Upper lobe of left lung (tissue), 6 donors: ENCODE data around the gene CCDC69. TPM values are rescaled to one million over a fixed set of nuclear protein-coding genes. Genes with fewer than 3 reads are reported as not detected.
A peak's percentile ranks its signal among the peaks of the same experiment; 100 is the strongest.
"Not testable (repeated sequence)": the region's sequence is repeated elsewhere in the genome, so short reads cannot be mapped to it uniquely, and the experiment has no call there.

Source experiments
- ATAC-seq, 2 donors: fragments of 200-7000 bp; cut with Tn5 transposase; one replicate each; pipeline ENCODE4 v1.9.1; 2022; ENCODE audit warnings: mild to moderate bottlenecking in 2 of 2, moderate library complexity in 2 of 2; ENCODE audit not compliant: low FRiP score in 2 of 2
- DNase-seq, 2 donors: peaks; one replicate each; pipeline ENCODE4 v3.0.0-alpha.2; 2019 to 2020
- H3K27ac ChIP-seq, 4 donors: fragments of 200-600 bp; sonication (generic); one replicate each; pipeline ENCODE4 v1.5.1; 2016 to 2019
- H3K27me3 ChIP-seq, 4 donors: fragments of 200-600 bp; sonication (generic); one replicate each; pipeline ENCODE4 v1.5.1; 2017 to 2019
- H3K36me3 ChIP-seq, 4 donors: fragments of 200-600 bp; sonication (generic); one replicate each; pipeline ENCODE4 v1.5.1; 2016 to 2019
- H3K4me1 ChIP-seq, 4 donors: fragments of 200-600 bp; sonication (generic); one replicate each; pipeline ENCODE4 v1.5.1; 2018 to 2019
- H3K4me3 ChIP-seq, 4 donors: fragments of 200-600 bp; sonication (generic); one replicate each; pipeline ENCODE4 v1.5.1; 2017 to 2019; ENCODE audit warnings: mild to moderate bottlenecking in 2 of 4, moderate library complexity in 1 of 4
- H3K9me3 ChIP-seq, 4 donors: fragments of 200-600 bp; sonication (generic); one replicate each; pipeline ENCODE4 v1.5.1; 2018 to 2019
- EP300 ChIP-seq, 4 donors: sonication (generic); formaldehyde crosslinking; IDR thresholded peaks; one replicate each; pipeline ENCODE4 v1.5.1; 2017; ENCODE audit warnings: antibody characterized with exemption in 4 of 4, control low read depth in 2 of 4
- POLR2A ChIP-seq, 4 donors: fragments of 450-650 bp; IDR thresholded peaks; one replicate each; pipeline ENCODE4 v1.5.1; 2016 to 2017; ENCODE audit warnings: antibody characterized with exemption in 4 of 4, mild to moderate bottlenecking in 2 of 4
- POLR2AphosphoS5 ChIP-seq, 2 donors: sonication (generic); formaldehyde crosslinking; IDR thresholded peaks; one replicate each; pipeline ENCODE4 v1.5.1; 2017; ENCODE audit warnings: antibody characterized with exemption in 2 of 2
- WGBS, 2 donors: methylation state at CpG; one replicate each; pipeline ENCODE4 v1.1.5; 2017 to 2018; 5-methylcytosine and 5-hydroxymethylcytosine counted together
- total RNA-seq, 6 donors: library from RNA; depleted of rRNA in 4 of 6; stranded (reverse); fragments of >200 nt in 4 of 6; gene quantifications; one replicate each; pipeline versions ENCODE4 v1.1.0 to v1.2.1, GENCODE V29; 2016 to 2021
- TF ChIP-seq, protein P1 (sequence below), 6 experiments: fragments of 450-650 bp in 4 of 6; fragments of 200-600 bp in 2 of 6; sonication (generic) in 2 of 6; IDR thresholded peaks; one replicate each; pipeline ENCODE4 v1.5.1; 2016 to 2019; ENCODE audit warnings: antibody characterized with exemption in 6 of 6
- donor health status: DM: no; HTN: no; CAD: no; lungs with moderate emphysema.
- donor health status: DM: no; HTN: yes; CAD: no; lungs with severe emphysema.

CCDC69 gene
- total RNA-seq, 6 donors from 2014 or later, result 61.0 to 119 (median 92.6) TPM

- DNase-seq (peak in 1 of 2 donors; percentile 90), ATAC-seq (peak; percentile 52 to 90)
- Histone ChIP-seq H3K27ac (no peak overlapping the region), H3K4me3 (no peak overlapping the region), H3K9me3 (no peaks in the 10 kb centered on the region), H3K4me1 (peaks cover 0 to 9% (median 5%) of the 10 kb centered on the region in 4 donors), H3K27me3 (no peaks in the 10 kb centered on the region), H3K36me3 (no peaks in the 10 kb centered on the region)
- TF ChIP-seq POLR2A (IDR thresholded peaks at IDR 0.05) (no peak), POLR2AphosphoS5 (IDR thresholded peaks at IDR 0.05) (peak in 1 of 2 donors; percentile 43), EP300 (IDR thresholded peaks at IDR 0.05) (no peak)
- WGBS, 2 donors, result 67 to 71% methylated on average over 1 to 2 of the region's 2 CpGs
Observed at GRCh38 chr5:151240924-151241635, 17.2 kb upstream of the CCDC69 start.

- not testable (repeated sequence) for DNase-seq, H3K36me3 ChIP-seq
Observed at GRCh38 chr5:151240268-151240835, 16.5 kb upstream of the CCDC69 start.

DNA sequence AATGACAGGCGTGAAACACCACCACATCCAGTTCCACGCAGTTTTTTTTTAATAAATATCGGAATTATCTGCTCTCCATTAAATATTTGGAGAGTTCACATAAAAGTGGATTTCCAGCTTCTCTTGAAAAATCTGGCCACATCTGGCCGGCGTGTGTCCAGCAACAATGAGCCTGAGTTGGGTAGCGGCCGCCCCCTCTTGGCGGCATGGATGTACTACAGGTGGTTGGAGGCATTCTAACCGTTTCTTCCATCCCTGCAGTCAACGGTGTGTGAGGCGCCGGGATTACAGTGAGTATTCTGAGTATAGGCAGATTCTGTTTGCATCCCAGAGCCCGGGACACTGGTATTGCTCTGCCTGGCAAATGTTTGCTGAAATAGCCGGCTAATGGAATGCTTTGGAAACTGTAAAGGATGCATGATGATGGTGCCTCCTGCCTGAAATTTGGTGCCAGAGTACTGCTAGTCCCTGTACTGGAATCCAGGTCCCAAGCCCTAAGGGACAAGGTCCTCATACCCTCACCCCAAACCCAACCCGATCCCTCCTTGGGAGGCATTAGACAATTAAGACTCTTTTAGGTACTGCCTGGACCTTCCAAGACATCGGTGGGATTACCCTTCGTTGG lies 15.5 kb upstream of the CCDC69 start:
- peaks cover 13 to 20% (median 16%) of the 10 kb centered on the region in 4 donors for H3K4me1 ChIP-seq
- no peak overlapping the region for H3K27ac ChIP-seq
- no peak overlapping the region for H3K4me3 ChIP-seq

More at GRCh38 chr5:151240268-151240835, 16.5 kb upstream of the CCDC69 start:
- not testable (repeated sequence) for H3K27me3 ChIP-seq, ATAC-seq, H3K4me3 ChIP-seq, H3K9me3 ChIP-seq, H3K27ac ChIP-seq
- peaks cover 2 to 10% (median 6%) of the 10 kb centered on the region in 4 donors for H3K4me1 ChIP-seq
- WGBS, 2 donors, result 86 to 89% methylated on average over 10 of the region's 10 CpGs

DNA sequence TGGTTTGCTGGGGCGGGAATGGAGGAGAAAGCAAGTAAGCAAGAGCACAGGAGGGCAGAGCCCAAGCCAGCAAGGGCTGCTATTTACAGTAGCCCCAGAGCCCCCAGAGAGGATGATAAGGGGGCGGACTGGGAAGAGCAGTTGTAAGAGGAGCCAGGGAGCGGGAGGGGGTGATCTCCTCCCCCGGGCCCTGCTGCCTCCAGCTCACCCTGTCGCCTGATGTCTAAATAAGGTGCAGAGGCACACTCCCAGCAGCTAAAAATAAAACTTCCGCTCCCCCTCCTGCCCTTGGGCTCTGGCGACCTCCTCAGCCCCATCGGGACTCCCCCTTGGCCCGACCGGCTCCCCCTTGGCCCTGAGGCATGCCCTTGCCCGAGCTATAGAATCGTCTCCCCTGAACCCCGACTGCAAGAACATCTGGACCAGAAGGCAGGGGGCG lies 14.4 kb upstream of the CCDC69 start:
- DNase-seq, result peak in 1 of 2 donors; percentile 54
- no peak overlapping the region for H3K27ac ChIP-seq
- WGBS, 2 donors, result 72 to 80% methylated on average over 6 to 14 of the region's 14 CpGs

More for the DNA sequence above, 15.5 kb upstream of the CCDC69 start:
- 63 to 74% methylated on average over 16 to 17 of the region's 17 CpGs for WGBS, 2 donors
- H3K27me3 ChIP-seq, result no peaks in the 10 kb centered on the region
- TF ChIP-seq EP300 (IDR thresholded peaks at IDR 0.05), result no peak
- TF ChIP-seq, protein P1, sequence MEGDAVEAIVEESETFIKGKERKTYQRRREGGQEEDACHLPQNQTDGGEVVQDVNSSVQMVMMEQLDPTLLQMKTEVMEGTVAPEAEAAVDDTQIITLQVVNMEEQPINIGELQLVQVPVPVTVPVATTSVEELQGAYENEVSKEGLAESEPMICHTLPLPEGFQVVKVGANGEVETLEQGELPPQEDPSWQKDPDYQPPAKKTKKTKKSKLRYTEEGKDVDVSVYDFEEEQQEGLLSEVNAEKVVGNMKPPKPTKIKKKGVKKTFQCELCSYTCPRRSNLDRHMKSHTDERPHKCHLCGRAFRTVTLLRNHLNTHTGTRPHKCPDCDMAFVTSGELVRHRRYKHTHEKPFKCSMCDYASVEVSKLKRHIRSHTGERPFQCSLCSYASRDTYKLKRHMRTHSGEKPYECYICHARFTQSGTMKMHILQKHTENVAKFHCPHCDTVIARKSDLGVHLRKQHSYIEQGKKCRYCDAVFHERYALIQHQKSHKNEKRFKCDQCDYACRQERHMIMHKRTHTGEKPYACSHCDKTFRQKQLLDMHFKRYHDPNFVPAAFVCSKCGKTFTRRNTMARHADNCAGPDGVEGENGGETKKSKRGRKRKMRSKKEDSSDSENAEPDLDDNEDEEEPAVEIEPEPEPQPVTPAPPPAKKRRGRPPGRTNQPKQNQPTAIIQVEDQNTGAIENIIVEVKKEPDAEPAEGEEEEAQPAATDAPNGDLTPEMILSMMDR (IDR thresholded peaks at IDR 0.05), result peak; percentile 54 to 93 (median 68)
- TF ChIP-seq POLR2AphosphoS5 (IDR thresholded peaks at IDR 0.05), result peak in 1 of 2 donors; percentile 21
- DNase-seq, result peak; percentile 57 to 75
- ATAC-seq, result peak; percentile 87 to 93
- no peaks in the 10 kb centered on the region for H3K36me3 ChIP-seq
- no peaks in the 10 kb centered on the region for H3K9me3 ChIP-seq

GRCh38 chr5:151237685-151238084 lies 13.8 kb upstream of the CCDC69 start:
- H3K9me3 ChIP-seq, result no peaks in the 10 kb centered on the region
- H3K4me1 ChIP-seq, result peaks cover 16 to 25% (median 20%) of the 10 kb centered on the region in 4 donors
- H3K36me3 ChIP-seq, result no peaks in the 10 kb centered on the region
- H3K4me3 ChIP-seq, result no peak overlapping the region
- H3K27ac ChIP-seq, result no peak overlapping the region
- WGBS, 2 donors, result 95 to 96% methylated on average over 7 of the region's 7 CpGs
- no peaks in the 10 kb centered on the region for H3K27me3 ChIP-seq
- DNase-seq, result no peak
- ATAC-seq, result no peak
- no peak for TF ChIP-seq EP300 (IDR thresholded peaks at IDR 0.05)
- TF ChIP-seq, protein P1 (IDR thresholded peaks at IDR 0.05), result no peak
- TF ChIP-seq POLR2A (IDR thresholded peaks at IDR 0.05), result no peak
- TF ChIP-seq POLR2AphosphoS5 (IDR thresholded peaks at IDR 0.05), result no peak

More for the DNA sequence above, 14.4 kb upstream of the CCDC69 start:
- Histone ChIP-seq H3K4me1 (peaks cover 16 to 25% (median 20%) of the 10 kb centered on the region in 4 donors), H3K27me3 (no peaks in the 10 kb centered on the region), H3K36me3 (no peaks in the 10 kb centered on the region), H3K9me3 (no peaks in the 10 kb centered on the region), H3K4me3 (no peak overlapping the region)
- no peak for ATAC-seq
- TF ChIP-seq POLR2AphosphoS5 (IDR thresholded peaks at IDR 0.05), result no peak
- TF ChIP-seq EP300 (IDR thresholded peaks at IDR 0.05), result no peak
- TF ChIP-seq POLR2A (IDR thresholded peaks at IDR 0.05), result no peak
- TF ChIP-seq, protein P1 (IDR thresholded peaks at IDR 0.05), result no peak
